Aorta (tissue), 5 donors: Measurements from ENCODE around the gene KIAA0319L. TPM values are rescaled to one million over a fixed set of nuclear protein-coding genes. Genes with fewer than 3 reads are reported as not detected.
A peak's percentile ranks its signal among the peaks of the same experiment; 100 is the strongest.

Experiments
- ATAC-seq: fragments of 200-7000 bp; cut with Tn5 transposase; one replicate; pipeline ENCODE4 v1.9.1; 2022; ENCODE audit warnings: moderate library complexity; ENCODE audit not compliant: low FRiP score
- DNase-seq, 2 donors: peaks; one replicate each; pipeline ENCODE4 v3.0.0-alpha.2; 2020
- H3K27ac ChIP-seq, 2 donors: one replicate each; pipeline ENCODE4 v1.5.1; 2013; ENCODE audit warnings: low read length in 2 of 2, mild to moderate bottlenecking in 2 of 2, moderate library complexity in 2 of 2, control low read depth in 1 of 2, inconsistent platforms in 1 of 2, low read depth in 1 of 2
- H3K27me3 ChIP-seq, 2 donors: one replicate each; pipeline ENCODE4 v1.6.1; 2013; ENCODE audit warnings: control low read depth in 1 of 2, low read length in 1 of 2, mild to moderate bottlenecking in 1 of 2, moderate library complexity in 1 of 2; ENCODE audit not compliant: insufficient read depth in 2 of 2, control insufficient read depth in 1 of 2
- H3K36me3 ChIP-seq, 2 donors: one replicate each; pipeline ENCODE4 v1.6.1; 2013; ENCODE audit warnings: control low read depth in 1 of 2, low read length in 1 of 2, mild to moderate bottlenecking in 1 of 2; ENCODE audit not compliant: insufficient read depth in 2 of 2, control insufficient read depth in 1 of 2
- H3K4me1 ChIP-seq, 2 donors: one replicate each; pipeline ENCODE4 v1.6.1; 2013; ENCODE audit warnings: low read length in 2 of 2, control low read depth in 1 of 2, mild to moderate bottlenecking in 1 of 2, moderate library complexity in 1 of 2; ENCODE audit not compliant: insufficient read depth in 2 of 2, control insufficient read depth in 1 of 2
- H3K4me3 ChIP-seq, 2 donors: one replicate each; pipeline ENCODE4 v1.5.1; 2013; ENCODE audit warnings: low read length in 2 of 2, control low read depth in 1 of 2, mild to moderate bottlenecking in 1 of 2
- H3K9me3 ChIP-seq: one replicate; pipeline ENCODE4 v1.6.1; 2013; ENCODE audit warnings: mild to moderate bottlenecking, low read length; ENCODE audit not compliant: control insufficient read depth
- WGBS, 2 donors: extraction: QIAGEN DNeasy Blood & Tissue Kit; methylation state at CpG; one replicate each; pipeline ENCODE4 v1.1.7; 2013; 5-methylcytosine and 5-hydroxymethylcytosine counted together
- intact Hi-C, 2 donors: fragments of 100-400 bp; cut with DNase I; formaldehyde crosslinking; loops; one replicate each; pipeline versions ENCODE4 v1.14.2 to v1.15.0; 2022
- polyA plus RNA-seq, 2 donors: library from polyadenylated mRNA; stranded (reverse); fragments of 200-250 nt; gene quantifications; one replicate each; pipeline ENCODE4 v1.2.3, GENCODE V29; 2013
- total RNA-seq, 2 donors: library from RNA; stranded (reverse); fragmentation: NEBNext Ultra II Directional; extraction: Animal tissue kit (Norgen Biotek cat#: 25700); gene quantifications; one replicate each; pipeline ENCODE4 v1.2.1, GENCODE V29; 2021
- donor health status: healthy with polysubstance abuse.
- donor health status: Bipolar disorder and iron deficiency.
- donor health status: DM: no; HTN: no; CAD: no.
- donor health status: DM: no; HTN: no; CAD: no.
- donor health status: DM: yes; HTN: yes; CAD: no.

The KIAA0319L gene
- total and polyA plus RNA-seq, 4 donors, result 8.3 to 58.6 (median 37.6) TPM

DNA sequence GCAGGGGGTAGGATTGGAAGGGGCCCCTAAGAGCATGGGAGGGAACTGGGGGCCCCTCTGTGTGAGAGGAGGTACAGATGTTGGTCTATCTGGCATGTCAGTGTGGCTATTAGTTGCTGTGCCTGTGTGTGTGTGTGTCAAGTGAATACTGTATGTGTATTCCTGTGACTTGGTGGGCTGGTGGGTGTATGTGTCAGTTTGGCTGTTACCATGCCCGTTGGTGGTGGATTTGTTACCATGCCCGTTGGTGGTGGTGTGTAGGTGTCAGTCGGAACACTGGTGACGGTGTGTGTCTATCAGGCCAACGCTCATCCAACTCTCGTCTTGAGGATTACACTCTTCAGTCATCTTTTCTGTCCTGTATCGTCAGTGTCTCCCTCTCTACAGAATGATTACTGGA is 38.5 kb upstream of the KIAA0319L start:
- WGBS, 2 donors, result 90 to 95% methylated on average over 7 of the region's 7 CpGs
- no peak for ATAC-seq

DNA sequence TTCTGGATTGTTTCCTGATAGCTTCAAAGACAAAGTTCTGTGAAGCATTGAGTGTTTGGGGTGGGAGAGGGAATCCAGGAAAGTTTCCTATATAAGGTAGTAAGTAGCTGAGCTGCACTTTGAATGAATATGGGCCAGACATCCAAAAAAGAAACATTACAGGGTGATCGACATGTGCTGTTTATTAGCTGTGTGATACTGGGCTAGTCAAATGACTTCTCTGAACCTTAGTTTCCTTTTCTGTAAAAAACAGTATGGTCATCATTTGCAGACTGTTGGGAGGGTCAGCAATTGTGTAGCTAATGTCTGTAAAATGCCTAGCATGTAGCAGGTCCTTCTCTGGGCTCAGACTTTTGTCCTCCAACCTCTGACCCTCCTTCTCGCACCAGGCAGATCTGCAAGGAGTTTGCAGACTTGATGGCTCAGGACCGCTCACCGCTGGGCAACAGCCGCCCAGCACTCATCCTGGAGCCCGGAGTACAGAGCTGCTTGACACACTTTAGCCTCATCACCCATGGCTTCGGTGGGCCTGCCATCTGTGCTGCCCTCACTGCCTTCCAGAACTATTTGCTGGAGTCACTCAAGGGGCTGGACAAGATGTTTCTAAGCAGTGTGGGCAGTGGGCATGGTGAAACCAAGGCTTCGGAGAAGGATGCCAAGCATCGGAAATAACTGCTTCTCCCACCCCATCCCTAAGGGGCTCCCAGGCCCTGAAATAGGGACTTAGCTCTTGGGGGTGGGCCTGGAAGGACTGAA is 37.0 kb upstream of the KIAA0319L start:
- H3K27me3 ChIP-seq, result no peaks in the 10 kb centered on the region
- no peaks in the 10 kb centered on the region for H3K9me3 ChIP-seq
- peak in 1 of 2 donors; percentile 62 for DNase-seq
- ATAC-seq, result no peak
- no peak overlapping the region for H3K4me3 ChIP-seq
- no peaks in the 10 kb centered on the region for H3K36me3 ChIP-seq
- 89 to 92% methylated on average over 9 of the region's 9 CpGs for WGBS, 2 donors
- no peaks in the 10 kb centered on the region for H3K4me1 ChIP-seq
- H3K27ac ChIP-seq, result no peak overlapping the region
- intact Hi-C loops, result no loop called here

More for the DNA sequence above, 38.5 kb upstream of the KIAA0319L start:
- no peaks in the 10 kb centered on the region for H3K27me3 ChIP-seq
- peaks cover 0 to 1% of the 10 kb centered on the region in 2 donors for H3K36me3 ChIP-seq
- no peak overlapping the region for H3K4me3 ChIP-seq
- H3K27ac ChIP-seq, result no peak overlapping the region
- H3K4me1 ChIP-seq, result no peaks in the 10 kb centered on the region
- H3K9me3 ChIP-seq, result no peaks in the 10 kb centered on the region
- intact Hi-C loops, result no loop called here
- DNase-seq, result peak in 1 of 2 donors; percentile 16

DNA sequence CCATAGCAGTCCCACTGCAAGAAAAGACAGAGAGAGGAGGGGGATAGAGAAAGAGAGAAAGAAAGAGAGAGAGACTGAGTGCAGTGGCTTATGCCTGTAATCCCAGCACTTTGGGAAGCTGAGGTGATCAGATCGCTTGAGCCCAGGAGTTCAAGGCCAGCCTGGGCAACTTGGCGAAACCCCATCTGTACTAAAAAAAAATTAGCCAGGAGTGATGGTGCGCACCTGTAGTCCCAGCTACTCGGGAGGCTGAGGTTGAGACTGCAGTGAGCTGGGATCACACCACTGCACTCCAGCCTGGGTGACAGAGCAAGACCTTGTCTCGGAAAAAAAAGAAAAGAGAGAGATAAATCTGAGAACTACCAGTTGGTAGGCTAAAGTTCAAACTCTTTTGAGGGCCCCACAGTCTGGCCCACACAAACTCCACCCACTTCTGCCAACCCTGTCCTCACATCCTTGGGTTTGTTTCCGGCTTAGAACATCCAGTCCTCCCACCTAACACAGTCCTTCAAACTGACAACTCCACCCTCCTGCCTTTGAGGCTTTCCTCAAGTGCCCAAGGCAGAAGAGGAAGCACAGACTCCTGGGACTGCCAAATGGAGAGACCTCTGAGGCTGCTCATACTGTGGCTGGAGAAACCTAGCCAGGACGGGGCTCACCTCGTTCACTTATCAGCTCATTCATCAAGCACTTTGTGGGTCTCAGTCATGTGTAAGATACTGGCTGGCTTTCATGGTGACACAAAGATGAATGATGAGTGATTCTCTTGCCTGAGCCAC is 36.0 kb upstream of the KIAA0319L start:
- no peaks in the 10 kb centered on the region for H3K36me3 ChIP-seq
- no peak for ATAC-seq

DNA sequence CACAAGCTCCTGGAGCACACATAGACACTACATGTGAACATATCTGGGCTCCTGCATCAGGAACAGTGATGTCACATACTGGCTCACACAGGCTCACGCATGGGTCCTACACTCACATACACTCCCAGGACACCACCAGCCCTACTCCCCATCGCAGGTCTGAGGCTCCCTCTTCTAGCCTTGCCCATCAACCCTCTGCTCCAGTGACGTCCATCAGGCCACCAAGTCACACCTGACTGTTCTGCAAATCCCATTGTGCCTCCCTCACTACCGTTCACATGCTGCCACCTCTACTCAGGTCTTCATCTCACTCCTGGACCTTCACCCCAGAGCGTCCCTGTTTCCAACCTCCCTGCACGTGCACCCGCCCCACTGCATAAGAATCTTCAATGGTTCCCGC is 34.0 kb upstream of the KIAA0319L start:
- ATAC-seq (no peak), DNase-seq (peak in 1 of 2 donors; percentile 40)
- intact Hi-C loops, result no loop called here
- H3K9me3 ChIP-seq, result no peaks in the 10 kb centered on the region
- no peak overlapping the region for H3K27ac ChIP-seq
- no peaks in the 10 kb centered on the region for H3K36me3 ChIP-seq
- 89 to 92% methylated on average over 8 of the region's 8 CpGs for WGBS, 2 donors
- no peak overlapping the region for H3K4me3 ChIP-seq
- H3K27me3 ChIP-seq, result no peaks in the 10 kb centered on the region
- H3K4me1 ChIP-seq, result no peaks in the 10 kb centered on the region

More for the DNA sequence above, 36.0 kb upstream of the KIAA0319L start:
- H3K9me3 ChIP-seq, result no peaks in the 10 kb centered on the region
- 78 to 79% methylated on average over 8 of the region's 8 CpGs for WGBS, 2 donors
- no peaks in the 10 kb centered on the region for H3K27me3 ChIP-seq
- intact Hi-C loops, result no loop called here
- DNase-seq, result no peak
- no peaks in the 10 kb centered on the region for H3K4me1 ChIP-seq
- no peak overlapping the region for H3K4me3 ChIP-seq
- H3K27ac ChIP-seq, result no peak overlapping the region

DNA sequence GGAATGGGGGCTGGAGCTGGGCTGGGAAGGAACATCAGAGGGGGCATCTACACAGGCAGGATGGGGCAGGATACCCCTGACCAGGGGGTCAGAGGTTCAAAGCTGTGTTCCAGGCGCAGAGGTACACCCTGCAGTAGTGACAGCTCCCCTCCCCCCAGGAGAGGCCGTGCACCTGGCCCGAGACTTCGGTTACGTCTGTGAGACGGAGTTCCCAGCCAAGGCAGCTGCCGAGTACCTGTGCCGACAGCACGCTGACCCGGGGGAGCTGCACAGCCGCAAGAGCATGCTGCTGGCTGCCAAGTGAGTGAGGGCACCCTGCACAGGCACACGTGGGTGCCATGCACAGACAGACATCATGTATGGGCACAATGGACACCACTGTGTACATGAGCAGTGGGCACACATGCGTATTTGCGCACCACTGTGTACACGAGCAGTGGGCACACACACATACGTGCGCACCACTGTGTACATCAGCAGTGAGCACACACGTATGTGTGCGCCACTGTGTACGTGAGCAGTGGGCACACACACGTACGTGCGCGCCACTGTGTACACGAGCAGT is 33.4 kb upstream of the KIAA0319L start:
- peak in 1 of 2 donors; percentile 57 for DNase-seq
- Histone ChIP-seq H3K4me3 (no peak overlapping the region), H3K36me3 (no peaks in the 10 kb centered on the region), H3K9me3 (no peaks in the 10 kb centered on the region), H3K4me1 (no peaks in the 10 kb centered on the region), H3K27ac (no peak overlapping the region), H3K27me3 (no peaks in the 10 kb centered on the region)
- intact Hi-C loops, result no loop called here
- no peak for ATAC-seq
- 91 to 94% methylated on average over 25 of the region's 25 CpGs for WGBS, 2 donors

DNA sequence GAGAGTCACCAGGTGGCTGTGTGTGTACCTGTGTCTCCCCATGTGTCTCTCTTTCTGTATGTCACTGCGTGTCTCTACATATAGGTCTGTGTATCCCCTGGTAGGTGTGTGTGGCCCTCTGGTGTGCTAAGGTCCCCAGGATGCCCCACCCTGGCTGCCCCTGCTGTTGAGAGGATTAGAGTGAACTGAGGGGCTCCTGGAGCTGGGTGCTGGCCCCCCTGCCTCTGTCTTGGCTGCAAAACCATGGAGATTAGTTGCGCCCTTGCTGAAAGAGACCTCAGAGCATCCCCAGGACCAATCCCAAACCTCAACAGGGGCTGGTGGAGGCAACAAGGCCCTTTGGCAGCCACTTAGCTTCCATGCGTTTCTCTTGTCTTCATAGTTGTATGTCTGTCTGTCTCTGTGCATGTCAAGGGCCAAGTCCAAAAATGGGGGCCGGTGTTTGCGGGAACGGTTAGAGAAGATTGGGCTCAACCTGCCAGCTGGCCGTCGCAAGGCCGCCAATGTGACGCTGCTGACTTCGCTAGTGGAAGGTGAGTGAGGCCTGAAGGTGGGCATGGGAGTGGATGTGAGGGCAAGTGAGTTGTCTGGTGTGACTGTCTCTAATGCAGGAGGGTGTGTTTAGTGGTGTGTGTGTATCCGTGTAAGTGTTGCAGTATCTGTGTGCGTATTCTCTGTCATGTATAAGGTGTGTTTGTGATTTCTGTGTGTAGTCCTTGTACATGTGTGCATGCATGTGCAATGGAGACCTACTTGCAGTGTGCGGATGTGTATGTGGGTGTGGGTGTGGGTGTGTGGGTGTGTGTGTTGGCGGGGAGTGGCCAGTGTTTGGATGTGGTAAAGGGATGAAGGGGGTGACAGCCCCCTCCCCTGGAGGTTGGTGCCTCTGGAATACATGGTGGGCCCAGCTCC is 32.6 kb upstream of the KIAA0319L start:
- ATAC-seq (no peak), DNase-seq (peak in 1 of 2 donors; percentile 45)
- H3K27ac ChIP-seq, result no peak overlapping the region
- no peaks in the 10 kb centered on the region for H3K4me1 ChIP-seq
- 96 to 97% methylated on average over 15 of the region's 15 CpGs for WGBS, 2 donors
- H3K27me3 ChIP-seq, result no peaks in the 10 kb centered on the region
- no peaks in the 10 kb centered on the region for H3K9me3 ChIP-seq
- intact Hi-C loops, result no loop called here
- H3K36me3 ChIP-seq, result no peaks in the 10 kb centered on the region
- H3K4me3 ChIP-seq, result no peak overlapping the region

DNA sequence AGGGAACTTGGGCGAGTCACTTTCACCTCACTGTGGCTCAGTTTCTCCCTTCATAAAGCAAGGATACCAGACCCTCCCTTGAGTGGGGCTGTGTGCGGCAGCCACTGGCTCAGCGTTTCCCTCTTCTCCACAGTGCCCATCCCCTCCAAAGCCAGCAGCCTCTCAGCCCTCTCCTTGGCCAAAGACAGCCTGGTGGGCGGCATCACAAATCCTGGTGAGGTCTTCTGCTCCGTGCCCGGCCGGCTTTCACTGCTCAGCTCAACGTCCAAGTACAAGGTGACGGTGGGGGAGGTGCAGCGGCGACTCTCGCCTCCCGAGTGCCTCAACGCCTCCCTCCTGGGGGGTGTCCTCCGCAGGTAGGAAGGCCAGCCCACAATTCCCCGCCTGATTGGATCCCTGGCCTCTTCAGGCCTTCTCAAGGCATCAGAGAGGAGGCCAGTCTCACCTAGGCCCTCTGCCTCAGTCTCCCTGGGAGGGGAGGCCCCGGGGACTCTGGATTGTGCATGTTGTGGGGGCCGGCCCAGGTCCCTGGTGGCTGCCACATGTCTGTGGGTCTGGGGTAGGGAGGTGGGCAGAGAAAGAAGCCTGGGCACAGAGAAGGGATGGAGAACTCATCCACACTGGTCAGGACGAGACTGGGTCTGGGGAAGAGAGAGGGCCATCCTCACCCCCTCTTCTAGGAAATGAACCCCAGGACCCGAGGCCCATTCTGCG is 31.2 kb upstream of the KIAA0319L start:
- 69 to 75% methylated on average over 21 of the region's 21 CpGs for WGBS, 2 donors
- Histone ChIP-seq H3K36me3 (no peaks in the 10 kb centered on the region), H3K4me3 (no peak overlapping the region), H3K27ac (no peak overlapping the region), H3K27me3 (no peaks in the 10 kb centered on the region), H3K4me1 (no peaks in the 10 kb centered on the region), H3K9me3 (no peaks in the 10 kb centered on the region)
- DNase-seq (peak in 1 of 2 donors; percentile 61), ATAC-seq (peak; percentile 45)
- intact Hi-C loops, result no loop called here

DNA sequence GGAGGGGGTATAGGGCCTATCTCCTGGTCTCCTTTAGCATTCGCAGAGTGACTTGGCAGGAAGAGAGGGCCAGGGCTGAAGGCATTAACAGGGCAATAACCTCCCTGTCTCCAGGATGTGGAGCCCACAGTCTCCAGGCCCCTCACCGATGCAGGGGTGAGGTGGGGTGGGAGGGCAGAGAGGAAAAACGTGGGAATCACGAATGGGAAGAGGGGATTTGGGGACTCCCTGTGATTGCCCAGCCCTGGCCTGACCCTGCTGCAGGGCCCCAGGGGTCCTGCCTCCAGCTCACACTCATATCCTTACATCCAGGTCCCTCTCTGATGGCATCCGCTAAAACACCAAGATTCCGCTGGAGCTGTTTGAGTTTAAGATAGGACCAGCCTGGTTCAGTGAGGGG is 30.5 kb upstream of the KIAA0319L start:
- Histone ChIP-seq H3K4me1 (no peaks in the 10 kb centered on the region), H3K36me3 (no peaks in the 10 kb centered on the region), H3K9me3 (no peaks in the 10 kb centered on the region), H3K27ac (no peak overlapping the region), H3K4me3 (no peak overlapping the region), H3K27me3 (no peaks in the 10 kb centered on the region)
- DNase-seq, result peak in 1 of 2 donors; percentile 61
- no peak for ATAC-seq
- WGBS, 2 donors, result 81 to 85% methylated on average over 6 of the region's 6 CpGs
- intact Hi-C loops, result no loop called here
